Skeletal muscle satellite cell (primary cell): ENCODE results near the gene BCL7C. TPM values are rescaled to one million over a fixed set of nuclear protein-coding genes. Genes with fewer than 3 reads are reported as not detected.
A peak's percentile ranks its signal among the peaks of the same experiment; 100 is the strongest.
"Not testable (repeated sequence)": the region's sequence is repeated elsewhere in the genome, so short reads cannot be mapped to it uniquely, and the experiment has no call there.

ENCODE experiments used
- H3K27me3 ChIP-seq: 2 replicates; pipeline ENCODE4 v1.7.0; 2013; ENCODE audit warnings: low read length; ENCODE audit not compliant: control insufficient read depth, insufficient read depth
- H3K36me3 ChIP-seq: 2 replicates; pipeline ENCODE4 v1.7.0; 2013; ENCODE audit warnings: mild to moderate bottlenecking, control low read depth, low read length; ENCODE audit not compliant: insufficient read depth
- H3K4me1 ChIP-seq: 2 replicates; pipeline ENCODE4 v1.7.0; 2013; ENCODE audit warnings: low read length; ENCODE audit not compliant: control insufficient read depth, insufficient read depth
- H3K4me2 ChIP-seq: 2 replicates; pipeline ENCODE4 v1.7.0; 2013; ENCODE audit warnings: mild to moderate bottlenecking, low read length
- H3K4me3 ChIP-seq: 2 replicates; pipeline ENCODE4 v1.7.0; 2013; ENCODE audit warnings: low read length
- H3K9ac ChIP-seq: 2 replicates; pipeline ENCODE4 v1.7.0; 2013; ENCODE audit warnings: mild to moderate bottlenecking, low read depth, low read length, moderate library complexity
- H3K9me3 ChIP-seq: replicated peaks from 2 replicates; pipeline ENCODE4 v1.7.0; 2013; ENCODE audit warnings: mild to moderate bottlenecking, control low read depth, low read length
- total RNA-seq: library from RNA; depleted of rRNA; stranded (reverse); fragments of >200 nt; gene quantifications from 2 replicates; pipeline ENCODE4 v1.2.3, GENCODE V29; 2012; rRNA removed

The BCL7C gene
- total RNA-seq = 40.3 and 42.8 TPM in 2 replicates

DNA sequence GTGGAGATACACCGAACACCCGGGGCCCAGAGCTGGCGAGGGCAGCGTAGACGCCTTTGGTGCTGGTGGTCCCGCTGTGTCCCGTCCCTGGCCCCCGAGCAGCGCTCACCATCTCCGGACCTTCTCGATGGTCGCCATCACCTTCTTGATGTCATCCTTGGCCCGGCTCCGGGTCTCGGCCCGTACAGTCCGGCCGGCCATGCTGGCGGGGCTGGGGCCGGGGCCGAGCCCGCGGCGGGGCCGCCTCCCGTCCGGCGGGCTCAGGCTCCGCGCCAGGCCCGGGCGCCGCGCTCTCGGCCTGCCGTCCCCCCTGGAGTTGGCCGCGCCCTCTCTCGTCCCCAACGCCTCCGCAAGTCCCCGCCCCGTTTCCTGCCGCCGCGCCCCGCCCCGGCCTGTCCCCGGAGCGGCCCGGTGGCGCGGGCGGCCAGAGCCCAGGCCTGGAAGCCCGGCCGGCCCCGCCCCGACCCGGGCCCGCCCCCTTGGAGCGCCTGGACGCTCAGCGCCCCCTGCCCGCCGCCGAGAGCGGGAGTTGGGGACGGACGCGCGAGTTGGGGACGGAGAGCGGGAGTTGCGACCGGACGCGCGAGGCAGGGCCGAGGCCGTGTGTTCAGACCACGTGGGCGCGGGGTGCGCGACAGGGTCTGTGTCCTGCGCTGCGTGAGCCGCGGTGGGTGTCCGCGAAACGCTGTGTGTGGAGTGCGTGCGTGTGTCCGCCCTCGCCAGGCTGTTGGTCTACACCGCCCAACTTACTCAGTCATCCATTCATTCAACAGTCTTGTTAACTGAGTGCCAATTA lies at the start of gene BCL7C:
TSS of gene BCL7C (minus strand) at position 334 of the 796 bp plus-strand sequence. CDS start at position 201, 133 bp downstream.
- Histone ChIP-seq H3K27me3 (no peaks in the 10 kb centered on the region), H3K9ac (peak within 1 kb of the TSS; percentile 97), H3K4me1 (peaks cover 41% of the 10 kb centered on the region), H3K4me3 (peak within 1 kb of the TSS; percentile 99), H3K9me3 (no peaks in the 10 kb centered on the region), H3K36me3 (peaks cover 12% of the 10 kb centered on the region), H3K4me2 (peak within 1 kb of the TSS; percentile 100)

DNA sequence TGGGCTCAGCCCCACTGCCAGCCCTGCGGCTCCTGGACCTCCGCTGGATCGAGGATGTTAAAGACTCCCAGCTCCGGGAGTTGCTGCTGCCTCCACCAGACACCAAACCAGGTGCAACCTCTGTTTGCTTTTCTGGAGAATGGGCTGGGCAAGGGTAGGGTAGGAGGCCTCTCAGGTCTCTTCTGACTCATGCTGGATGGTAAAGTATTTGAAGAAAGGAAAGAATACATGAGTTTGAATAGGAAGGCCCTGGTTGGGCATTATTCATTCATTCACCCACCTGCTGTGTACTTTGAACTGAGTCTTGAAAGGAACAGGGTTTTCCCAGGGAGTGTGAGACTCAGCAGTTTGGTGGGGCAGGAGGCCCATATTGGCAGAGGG lies 48.5 kb upstream of the BCL7C start:
- Histone ChIP-seq H3K9me3 (no peaks in the 10 kb centered on the region), H3K4me3 (no peak overlapping the region), H3K9ac (no peak overlapping the region), H3K4me2 (no peak overlapping the region), H3K27me3 (no peaks in the 10 kb centered on the region), H3K36me3 (peaks cover 25% of the 10 kb centered on the region), H3K4me1 (peaks cover 6% of the 10 kb centered on the region)

DNA sequence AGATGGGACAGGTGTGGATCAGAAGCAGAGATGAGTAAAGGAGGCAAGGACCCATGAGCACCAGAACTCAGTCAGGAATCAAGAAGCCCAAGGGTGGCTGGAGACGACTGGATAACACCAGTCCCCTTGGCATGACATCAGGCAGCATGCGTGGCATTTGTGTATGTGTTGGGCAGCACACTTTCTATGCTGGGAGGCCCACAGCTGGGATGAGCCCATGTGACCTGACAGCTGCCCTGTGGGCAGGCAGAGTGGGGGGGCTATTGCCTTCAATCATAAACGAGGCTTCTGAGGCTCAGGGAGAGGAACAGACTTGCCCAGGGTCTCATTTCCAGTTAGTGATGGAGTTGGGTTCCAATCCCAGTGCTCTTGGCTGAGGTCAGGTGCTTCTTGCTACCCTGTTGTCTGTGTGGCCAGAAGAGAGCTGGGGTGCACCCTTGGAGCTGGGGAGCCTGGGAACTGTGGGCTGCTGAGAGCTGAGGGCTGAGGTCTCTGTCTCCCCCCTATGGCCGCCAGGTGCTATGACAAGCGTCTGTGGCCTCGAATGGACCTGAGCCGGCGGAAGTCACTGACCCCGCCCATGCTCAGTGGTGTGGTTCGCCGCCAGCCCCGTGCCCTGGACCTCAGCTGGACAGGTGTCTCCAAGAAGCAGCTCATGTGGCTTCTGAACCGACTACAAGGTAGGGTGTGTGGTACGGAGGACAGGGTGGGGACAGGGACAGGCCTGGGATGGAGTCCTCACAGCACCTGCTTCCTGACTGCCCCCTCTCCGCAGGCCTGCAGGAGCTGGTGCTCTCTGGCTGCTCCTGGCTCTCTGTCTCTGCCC lies 47.9 kb upstream of the BCL7C start:
- H3K4me3 ChIP-seq = no peak overlapping the region

DNA sequence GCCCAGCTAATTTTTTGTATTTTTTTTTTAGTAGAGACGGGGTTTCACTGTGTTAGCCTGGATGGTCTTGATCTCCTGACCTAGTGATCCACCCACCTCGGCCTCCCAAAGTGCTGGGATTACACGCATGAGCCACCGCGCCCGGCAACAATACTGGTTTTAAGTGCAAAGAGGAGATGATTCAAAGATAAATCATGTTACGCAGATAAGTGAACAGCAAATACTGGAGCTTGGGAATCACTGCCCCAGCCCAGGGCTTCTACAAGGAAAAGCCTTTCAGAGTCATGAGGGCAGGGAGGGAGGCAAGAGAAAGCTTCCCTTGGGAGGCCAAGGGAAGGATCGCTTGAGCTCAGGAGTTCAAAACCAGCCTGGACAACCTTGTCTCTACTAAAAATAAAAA lies 45.7 kb upstream of the BCL7C start:
- not testable (repeated sequence) for H3K27me3 ChIP-seq, H3K9ac ChIP-seq, H3K4me2 ChIP-seq, H3K4me1 ChIP-seq, H3K9me3 ChIP-seq, H3K4me3 ChIP-seq
- H3K36me3 ChIP-seq = peaks cover 34% of the 10 kb centered on the region

More for the DNA sequence above, 47.9 kb upstream of the BCL7C start:
- Histone ChIP-seq H3K4me1 (peaks cover 6% of the 10 kb centered on the region), H3K9me3 (no peaks in the 10 kb centered on the region), H3K36me3 (peaks cover 25% of the 10 kb centered on the region), H3K9ac (no peak overlapping the region), H3K27me3 (no peaks in the 10 kb centered on the region), H3K4me2 (no peak overlapping the region)

DNA sequence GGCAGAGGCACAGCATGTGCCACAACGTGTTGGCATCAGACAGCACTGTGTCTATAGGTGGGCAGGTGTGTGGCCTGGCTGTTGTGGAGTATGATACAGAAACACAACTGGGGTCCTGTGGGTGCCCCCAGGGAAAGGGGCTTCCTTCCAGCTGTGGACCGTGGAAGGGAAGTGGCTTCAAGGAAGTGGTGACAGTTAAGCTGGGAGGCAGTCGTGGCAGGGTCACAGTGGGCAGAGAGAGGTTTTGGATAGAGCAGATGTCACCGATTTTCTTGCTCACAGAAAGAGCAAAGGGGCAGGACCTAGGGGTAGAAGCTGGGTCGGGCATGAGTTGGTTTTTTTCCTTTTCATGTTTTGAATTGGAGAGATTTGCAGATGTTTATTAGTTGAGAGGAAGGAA lies 43.8 kb upstream of the BCL7C start:
- H3K4me1 ChIP-seq = peaks cover 6% of the 10 kb centered on the region
- no peaks in the 10 kb centered on the region for H3K9me3 ChIP-seq
- no peak overlapping the region for H3K4me2 ChIP-seq
- H3K4me3 ChIP-seq = no peak overlapping the region
- H3K27me3 ChIP-seq = no peaks in the 10 kb centered on the region
- H3K36me3 ChIP-seq = peaks cover 22% of the 10 kb centered on the region
- no peak overlapping the region for H3K9ac ChIP-seq

DNA sequence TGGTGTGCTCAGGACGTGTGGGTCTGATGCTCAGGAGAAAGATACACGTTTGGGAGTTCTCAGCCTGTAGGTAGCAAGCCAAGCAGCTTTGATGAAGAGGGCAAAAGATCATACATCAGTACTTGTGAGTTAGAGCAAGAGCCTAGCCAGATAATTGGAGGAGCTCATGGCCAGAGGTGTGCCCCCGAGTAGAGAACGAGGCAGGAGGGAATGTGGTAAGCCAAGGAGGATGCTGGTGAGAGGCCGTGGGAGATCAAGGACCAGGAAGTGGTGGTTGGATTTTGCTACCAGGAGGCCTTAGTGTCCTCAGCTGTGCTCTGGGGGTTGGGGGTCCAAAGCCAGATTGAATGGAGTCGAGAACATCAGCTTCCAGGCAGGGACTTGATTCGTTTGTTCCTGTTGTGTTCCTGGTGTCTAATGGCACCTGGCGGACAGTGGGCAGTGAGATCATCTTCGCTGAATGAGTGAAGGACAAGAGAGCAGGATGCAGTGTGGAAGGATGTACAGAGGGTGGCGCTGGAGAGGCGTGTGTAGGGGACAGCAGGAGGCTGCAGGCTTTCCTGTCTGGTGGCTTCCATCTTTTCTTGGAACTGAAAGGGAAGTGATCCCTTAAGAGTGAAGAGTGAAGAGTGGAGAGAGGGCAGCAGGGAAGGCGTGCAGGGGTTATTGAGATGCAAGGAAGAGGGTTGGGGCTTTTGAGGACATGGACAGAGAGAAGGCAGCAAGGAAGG lies 41.1 kb upstream of the BCL7C start:
- Histone ChIP-seq H3K9me3 (no peaks in the 10 kb centered on the region), H3K36me3 (peaks cover 33% of the 10 kb centered on the region), H3K4me1 (no peaks in the 10 kb centered on the region), H3K9ac (no peak overlapping the region), H3K4me2 (no peak overlapping the region), H3K4me3 (no peak overlapping the region), H3K27me3 (no peaks in the 10 kb centered on the region)

DNA sequence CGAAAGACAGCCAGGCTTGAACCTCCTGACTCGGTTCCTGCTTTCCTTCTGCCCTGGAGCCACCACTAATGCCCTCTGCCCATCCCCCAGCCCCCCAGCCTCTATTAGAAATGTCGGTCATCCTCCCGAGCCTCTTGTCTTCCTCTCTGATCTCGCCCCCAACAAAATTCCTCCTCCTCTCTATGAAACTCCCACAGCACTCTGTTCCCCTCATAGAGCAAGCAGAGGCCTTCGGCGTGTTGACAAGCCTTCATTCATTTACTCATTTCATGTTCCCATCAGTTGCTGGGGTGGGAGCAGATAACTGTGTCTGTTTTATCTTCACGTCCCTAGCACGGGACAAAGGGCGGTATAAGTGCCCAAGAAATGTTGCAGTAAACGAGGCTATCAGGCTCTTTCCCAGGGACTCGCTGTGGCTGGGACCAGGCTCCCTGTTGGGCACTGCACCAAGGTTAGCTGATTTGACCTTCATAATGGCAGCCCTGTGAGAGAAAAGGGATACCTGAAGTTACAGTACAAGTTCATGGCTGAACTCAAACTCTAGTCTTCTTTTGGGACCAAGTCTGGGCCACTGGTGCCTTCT lies 37.3 kb upstream of the BCL7C start:
- H3K4me3 ChIP-seq = no peak overlapping the region
- H3K27me3 ChIP-seq = no peaks in the 10 kb centered on the region
- H3K4me2 ChIP-seq = no peak overlapping the region
- peaks cover 44% of the 10 kb centered on the region for H3K36me3 ChIP-seq
- no peaks in the 10 kb centered on the region for H3K4me1 ChIP-seq
- no peak overlapping the region for H3K9ac ChIP-seq
- H3K9me3 ChIP-seq = no peaks in the 10 kb centered on the region

DNA sequence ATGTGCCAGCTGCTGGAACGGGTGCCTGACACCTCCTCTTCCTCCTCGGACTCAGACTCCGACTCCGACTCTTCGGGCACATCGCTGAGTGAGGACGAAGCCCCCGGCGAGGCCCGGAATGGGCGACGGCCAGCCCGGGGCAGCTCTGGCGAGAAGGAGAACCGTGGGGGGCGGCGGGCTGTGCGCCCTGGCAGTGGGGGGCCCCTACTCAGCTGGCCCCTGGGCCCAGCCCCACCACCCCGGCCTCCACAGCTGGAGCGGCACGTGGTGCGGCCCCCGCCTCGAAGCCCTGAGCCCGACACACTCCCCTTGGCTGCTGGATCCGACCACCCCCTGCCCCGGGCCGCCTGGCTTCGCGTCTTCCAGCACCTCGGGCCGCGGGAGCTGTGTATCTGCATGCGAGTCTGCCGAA lies 36.3 kb upstream of the BCL7C start:
- Histone ChIP-seq H3K36me3 (peaks cover 40% of the 10 kb centered on the region), H3K9ac (no peak overlapping the region), H3K9me3 (no peaks in the 10 kb centered on the region), H3K27me3 (no peaks in the 10 kb centered on the region), H3K4me3 (no peak overlapping the region), H3K4me1 (peaks cover 3% of the 10 kb centered on the region), H3K4me2 (no peak overlapping the region)

DNA sequence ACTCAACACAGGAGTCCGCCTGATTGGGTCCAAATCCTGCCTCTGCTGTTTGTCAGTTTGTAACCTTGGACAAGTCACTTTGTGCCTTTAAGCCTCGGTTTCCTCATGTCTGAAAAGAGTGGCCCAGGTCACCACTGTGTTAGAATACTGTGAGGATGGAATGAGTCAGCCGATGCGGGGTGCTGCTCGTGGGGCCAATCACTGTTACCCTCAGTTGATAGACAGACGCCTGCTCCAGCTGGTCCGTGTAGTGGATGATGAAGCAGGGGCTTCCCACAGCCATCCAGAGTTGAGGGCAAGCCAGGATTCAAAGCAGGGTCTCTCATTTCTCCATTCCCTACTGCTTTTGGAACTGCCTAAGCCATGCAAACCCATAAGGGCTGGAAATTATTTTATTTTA lies 35.3 kb upstream of the BCL7C start:
- H3K4me2 ChIP-seq = no peak overlapping the region
- H3K27me3 ChIP-seq = no peaks in the 10 kb centered on the region
- no peak overlapping the region for H3K4me3 ChIP-seq
- no peaks in the 10 kb centered on the region for H3K9me3 ChIP-seq
- H3K4me1 ChIP-seq = peaks cover 6% of the 10 kb centered on the region
- peaks cover 33% of the 10 kb centered on the region for H3K36me3 ChIP-seq
- no peak overlapping the region for H3K9ac ChIP-seq

DNA sequence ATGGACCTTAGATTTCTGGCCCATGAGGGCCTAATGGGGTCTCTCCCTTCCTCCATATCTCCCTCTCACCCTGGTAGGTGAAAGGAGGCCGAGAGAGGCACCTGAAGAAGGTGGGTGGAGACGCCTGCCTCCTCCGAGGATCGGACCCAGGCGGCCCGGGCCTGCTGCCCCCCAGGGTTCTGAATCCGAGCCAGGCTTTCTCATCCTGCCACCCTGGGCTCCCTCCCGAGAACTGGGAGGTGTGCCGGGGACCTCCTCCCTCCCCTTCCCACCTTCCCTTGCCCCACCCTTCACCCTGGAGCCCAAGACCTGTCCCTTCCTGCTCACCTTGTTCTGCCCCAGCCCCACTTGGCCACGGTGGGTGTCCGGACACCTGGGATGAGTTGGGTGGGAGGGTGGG lies 34.5 kb upstream of the BCL7C start:
- peaks cover 6% of the 10 kb centered on the region for H3K4me1 ChIP-seq
- no peak overlapping the region for H3K9ac ChIP-seq
- H3K27me3 ChIP-seq = no peaks in the 10 kb centered on the region
- H3K36me3 ChIP-seq = peaks cover 33% of the 10 kb centered on the region
- no peak overlapping the region for H3K4me2 ChIP-seq
- no peak overlapping the region for H3K4me3 ChIP-seq
- H3K9me3 ChIP-seq = no peaks in the 10 kb centered on the region

DNA sequence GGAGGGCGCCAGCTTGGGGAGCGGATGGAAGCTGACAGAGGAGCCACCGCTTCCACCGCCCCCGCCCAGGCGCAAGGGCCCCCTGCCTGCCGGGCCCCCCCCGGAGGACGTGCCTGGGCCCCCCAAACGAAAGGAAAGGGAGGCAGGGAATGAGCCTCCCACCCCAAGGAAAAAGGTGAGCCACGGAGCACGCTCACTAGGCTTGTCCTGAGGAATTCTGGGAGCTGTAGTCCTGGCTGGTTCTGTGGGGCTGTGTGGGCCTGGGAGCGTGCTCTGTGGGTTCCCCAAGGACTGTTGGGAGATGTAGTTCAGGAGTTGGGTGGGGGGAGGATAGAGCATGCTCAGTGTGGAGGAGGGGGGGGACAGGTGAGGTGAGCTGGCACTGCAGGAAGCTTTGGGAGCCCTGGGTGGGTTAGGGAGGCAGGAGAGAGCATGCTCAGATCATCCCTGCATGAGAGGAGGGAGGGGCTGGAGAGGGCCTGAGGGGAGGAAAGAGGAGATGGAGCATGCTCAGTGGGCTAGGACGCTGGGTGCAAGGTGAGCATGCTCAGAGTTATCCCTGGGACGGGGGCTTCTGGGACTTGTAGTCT lies 34.0 kb upstream of the BCL7C start:
- no peak overlapping the region for H3K9ac ChIP-seq
- H3K4me2 ChIP-seq = no peak overlapping the region
- H3K9me3 ChIP-seq = no peaks in the 10 kb centered on the region
- H3K36me3 ChIP-seq = peaks cover 33% of the 10 kb centered on the region
- no peak overlapping the region for H3K4me3 ChIP-seq
- H3K4me1 ChIP-seq = peaks cover 6% of the 10 kb centered on the region
- H3K27me3 ChIP-seq = no peaks in the 10 kb centered on the region
